ENCODE results near the gene CXCL6.

CXCL6 gene

GRCh38 chr4:73868206-73869129, 32.0 kb downstream of the CXCL6 start:
- DNase-seq (ENCODE audit: low read depth): no peak

- DNase-seq (ENCODE audit: low read depth): no peak
These were observed 32.9 kb downstream of the CXCL6 start, which contains the start of gene CXCL1 for GRCh38 chr4:73869130-73870055. Gene CXCL1, plus strand, starts transcription at chr4:73869393. Its CDS starts 78 bp downstream, at chr4:73869471.

DNA sequence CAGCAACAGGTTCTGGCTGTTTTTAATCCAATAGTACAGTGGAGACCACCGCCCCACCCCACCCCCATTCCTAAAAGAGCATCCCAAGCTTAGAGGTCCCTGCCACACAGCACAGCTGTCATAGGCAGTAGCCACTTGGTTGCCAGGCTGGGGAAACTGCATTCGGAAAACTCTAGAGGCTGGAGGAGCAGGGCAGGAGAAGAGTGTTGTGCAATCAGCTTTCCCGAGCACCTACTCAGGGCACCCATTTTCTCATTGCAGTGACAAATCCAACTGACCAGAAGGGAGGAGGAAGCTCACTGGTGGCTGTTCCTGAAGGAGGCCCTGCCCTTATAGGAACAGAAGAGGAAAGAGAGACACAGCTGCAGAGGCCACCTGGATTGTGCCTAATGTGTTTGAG, 33.8 kb downstream of the CXCL6 start:
- no peak for DNase-seq (ENCODE audit: low read depth)

DNA sequence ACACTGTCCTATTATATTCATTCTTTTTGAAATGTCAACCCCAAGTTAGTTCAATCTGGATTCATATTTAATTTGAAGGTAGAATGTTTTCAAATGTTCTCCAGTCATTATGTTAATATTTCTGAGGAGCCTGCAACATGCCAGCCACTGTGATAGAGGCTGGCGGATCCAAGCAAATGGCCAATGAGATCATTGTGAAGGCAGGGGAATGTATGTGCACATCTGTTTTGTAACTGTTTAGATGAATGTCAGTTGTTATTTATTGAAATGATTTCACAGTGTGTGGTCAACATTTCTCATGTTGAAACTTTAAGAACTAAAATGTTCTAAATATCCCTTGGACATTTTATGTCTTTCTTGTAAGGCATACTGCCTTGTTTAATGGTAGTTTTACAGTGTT, 34.3 kb downstream of the CXCL6 start:
- DNase-seq (ENCODE audit: low read depth): no peak

GRCh38 chr4:73871511-73872310, 35.2 kb downstream of the CXCL6 start:
- no peak for DNase-seq (ENCODE audit: low read depth)

GRCh38 chr4:73872316-73873108, 36.0 kb downstream of the CXCL6 start:
- DNase-seq (ENCODE audit: low read depth): no peak

DNA sequence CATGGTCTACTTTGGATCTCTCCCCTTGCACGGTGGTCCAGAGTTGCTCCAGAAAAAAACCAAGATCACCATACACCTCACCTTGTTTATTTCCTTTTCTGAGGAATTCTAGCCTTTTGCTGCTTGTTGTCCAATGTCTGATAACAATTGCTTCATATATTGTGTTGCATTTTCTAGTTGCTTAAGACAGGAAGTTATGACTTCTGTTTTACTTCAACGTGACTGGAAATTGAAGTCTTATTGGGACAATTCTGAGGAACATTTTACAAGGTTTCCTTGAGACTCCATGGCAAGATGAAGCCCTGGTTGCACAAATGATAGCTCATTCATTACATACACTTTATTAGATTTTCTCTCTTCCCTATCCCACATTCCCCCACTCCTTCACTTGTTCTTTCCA, 37.9 kb downstream of the CXCL6 start:
- no peak for DNase-seq (ENCODE audit: low read depth)

DNA sequence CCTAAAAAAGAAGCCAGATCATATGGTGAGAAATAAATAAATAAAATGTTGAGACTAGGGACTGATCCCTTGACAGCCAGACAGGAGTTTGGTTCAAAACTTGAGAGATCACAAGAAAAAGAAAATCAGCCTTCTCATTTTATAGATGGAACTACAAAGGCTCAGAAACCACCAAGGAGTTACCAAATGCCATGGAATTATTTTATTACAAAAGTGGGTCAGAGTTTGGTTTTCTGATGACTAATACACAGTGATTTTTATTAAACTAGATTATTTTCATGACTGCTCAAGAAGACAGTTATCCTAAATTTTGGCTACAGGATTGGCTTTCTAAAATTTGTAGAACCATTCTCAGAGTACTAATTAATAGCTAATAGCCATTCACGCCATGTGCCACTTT, 38.9 kb downstream of the CXCL6 start:
- no peak for DNase-seq (ENCODE audit: low read depth)

DNA sequence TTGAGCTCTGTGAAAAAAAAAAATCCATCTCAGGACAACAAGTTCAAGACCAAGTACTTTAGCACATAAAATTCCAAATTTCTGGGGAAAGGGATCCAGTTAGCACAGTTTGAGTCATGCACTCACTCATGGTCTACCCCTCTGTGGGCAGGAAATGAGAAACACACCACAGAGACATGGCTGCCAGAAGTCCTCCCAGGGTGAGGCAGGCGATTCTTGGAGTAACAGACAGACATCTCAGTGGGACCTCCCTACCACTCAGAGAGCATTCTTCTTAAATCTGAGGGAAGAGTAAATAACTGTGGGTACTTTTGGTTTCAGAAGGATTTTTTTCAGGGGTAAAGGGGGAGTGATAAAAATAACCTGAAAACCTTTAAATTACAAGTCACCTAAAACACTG, 46.8 kb downstream of the CXCL6 start:
- no peak for DNase-seq (ENCODE audit: low read depth)

GRCh38 chr4:73885574-73886267, 49.2 kb downstream of the CXCL6 start:
- DNase-seq (ENCODE audit: low read depth): no peak
